Kidney glomerular epithelial cell (primary cell): Measurements from ENCODE around the gene CCNG1.

Experiments
- DNase-seq: peaks from one replicate; lab custom pipeline; 2025; lab: John Stamatoyannopoulos, UW

The CCNG1 gene

DNA sequence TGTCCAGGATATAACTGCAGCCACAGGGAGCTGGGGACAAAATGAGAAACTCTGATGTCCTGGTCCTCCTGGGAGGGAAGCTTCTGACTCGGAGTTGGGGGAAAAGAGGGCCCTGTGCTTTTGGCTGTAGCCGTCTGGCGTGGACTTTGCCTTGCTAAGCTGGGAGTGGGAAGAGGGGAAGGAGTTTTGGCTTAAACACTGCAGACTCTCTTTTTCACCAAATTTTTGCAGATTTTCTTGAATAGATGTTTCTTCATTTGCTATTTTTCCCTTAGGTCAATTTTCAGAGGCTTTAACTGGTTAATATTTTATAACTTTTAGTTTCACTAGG is 52.3 kb downstream of the CCNG1 start:
- no peak for DNase-seq
